WTC11 (cell line): ENCODE data around the gene OST4.

Source experiments
- GTF2I ChIP-seq: fragments of 250-450 bp; sonication (Bioruptor Pico); conservative IDR thresholded peaks from 2 replicates; pipeline ENCODE4 v1.4.0; 2021; ENCODE audit warnings: mild to moderate bottlenecking
- TP53 ChIP-seq: sonication (generic); formaldehyde crosslinking; IDR thresholded peaks from 2 replicates; pipeline ENCODE4 v1.8.1; 2023; ENCODE audit warnings: mild to moderate bottlenecking, missing genetic modification reagents
- ZNF121 ChIP-seq: sonication (generic); formaldehyde crosslinking; IDR thresholded peaks from 2 replicates; pipeline ENCODE4 v1.8.0; 2023; ENCODE audit warnings: missing genetic modification reagents
- TF ChIP-seq, protein P1 (sequence below): sonication (generic); formaldehyde crosslinking; IDR thresholded peaks from 2 replicates; pipeline ENCODE4 v1.8.0; 2022; ENCODE audit warnings: mild to moderate bottlenecking, missing genetic modification reagents
- TF ChIP-seq, protein P2 (sequence below): sonication (generic); formaldehyde crosslinking; IDR thresholded peaks from 2 replicates; pipeline ENCODE4 v1.8.0; 2022; ENCODE audit warnings: missing genetic modification reagents
- TF ChIP-seq, protein P3 (sequence below): sonication (generic); formaldehyde crosslinking; IDR thresholded peaks from 2 replicates; pipeline ENCODE4 v1.8.1; 2022; ENCODE audit warnings: mild to moderate bottlenecking, moderate library complexity, missing genetic modification reagents
- TF ChIP-seq, protein P4 (sequence below): sonication (generic); formaldehyde crosslinking; IDR thresholded peaks from 2 replicates; pipeline ENCODE4 v1.8.1; 2023; ENCODE audit warnings: mild to moderate bottlenecking, missing genetic modification reagents, moderate library complexity
- TF ChIP-seq, protein P5 (sequence below): fragments of 200-600 bp; IDR thresholded peaks from 2 replicates; pipeline ENCODE4 v1.8.0; 2022; ENCODE audit warnings: antibody characterized with exemption
- TF ChIP-seq, protein P6 (sequence below): sonication (generic); formaldehyde crosslinking; IDR thresholded peaks from 2 replicates; pipeline ENCODE4 v1.8.1; 2022; ENCODE audit warnings: low read depth, missing genetic modification reagents, borderline replicate concordance

DNA sequence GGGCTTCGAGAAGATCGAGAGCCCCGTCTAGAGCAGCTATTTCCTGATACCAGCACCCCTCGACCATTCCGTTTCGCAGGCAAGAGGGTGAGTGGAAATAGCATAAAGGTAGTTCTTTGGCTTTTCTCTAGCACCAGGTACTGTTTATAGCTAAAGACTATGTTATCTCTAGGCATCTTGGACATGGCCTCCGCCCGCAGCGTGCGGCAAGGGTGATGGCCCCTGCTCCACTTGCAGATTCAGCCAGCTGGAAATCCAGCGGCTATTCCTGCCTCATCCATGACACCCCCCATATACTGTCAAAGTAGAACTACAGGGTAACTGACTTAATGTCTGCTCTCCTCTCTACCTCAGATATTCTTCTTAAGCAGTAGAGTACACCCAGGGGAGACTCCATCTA is 16.7 kb downstream of the OST4 start:
- TF ChIP-seq, protein P1, sequence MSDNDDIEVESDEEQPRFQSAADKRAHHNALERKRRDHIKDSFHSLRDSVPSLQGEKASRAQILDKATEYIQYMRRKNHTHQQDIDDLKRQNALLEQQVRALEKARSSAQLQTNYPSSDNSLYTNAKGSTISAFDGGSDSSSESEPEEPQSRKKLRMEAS (CRISPR knock-in tag): no peak
- TF ChIP-seq, protein P2, sequence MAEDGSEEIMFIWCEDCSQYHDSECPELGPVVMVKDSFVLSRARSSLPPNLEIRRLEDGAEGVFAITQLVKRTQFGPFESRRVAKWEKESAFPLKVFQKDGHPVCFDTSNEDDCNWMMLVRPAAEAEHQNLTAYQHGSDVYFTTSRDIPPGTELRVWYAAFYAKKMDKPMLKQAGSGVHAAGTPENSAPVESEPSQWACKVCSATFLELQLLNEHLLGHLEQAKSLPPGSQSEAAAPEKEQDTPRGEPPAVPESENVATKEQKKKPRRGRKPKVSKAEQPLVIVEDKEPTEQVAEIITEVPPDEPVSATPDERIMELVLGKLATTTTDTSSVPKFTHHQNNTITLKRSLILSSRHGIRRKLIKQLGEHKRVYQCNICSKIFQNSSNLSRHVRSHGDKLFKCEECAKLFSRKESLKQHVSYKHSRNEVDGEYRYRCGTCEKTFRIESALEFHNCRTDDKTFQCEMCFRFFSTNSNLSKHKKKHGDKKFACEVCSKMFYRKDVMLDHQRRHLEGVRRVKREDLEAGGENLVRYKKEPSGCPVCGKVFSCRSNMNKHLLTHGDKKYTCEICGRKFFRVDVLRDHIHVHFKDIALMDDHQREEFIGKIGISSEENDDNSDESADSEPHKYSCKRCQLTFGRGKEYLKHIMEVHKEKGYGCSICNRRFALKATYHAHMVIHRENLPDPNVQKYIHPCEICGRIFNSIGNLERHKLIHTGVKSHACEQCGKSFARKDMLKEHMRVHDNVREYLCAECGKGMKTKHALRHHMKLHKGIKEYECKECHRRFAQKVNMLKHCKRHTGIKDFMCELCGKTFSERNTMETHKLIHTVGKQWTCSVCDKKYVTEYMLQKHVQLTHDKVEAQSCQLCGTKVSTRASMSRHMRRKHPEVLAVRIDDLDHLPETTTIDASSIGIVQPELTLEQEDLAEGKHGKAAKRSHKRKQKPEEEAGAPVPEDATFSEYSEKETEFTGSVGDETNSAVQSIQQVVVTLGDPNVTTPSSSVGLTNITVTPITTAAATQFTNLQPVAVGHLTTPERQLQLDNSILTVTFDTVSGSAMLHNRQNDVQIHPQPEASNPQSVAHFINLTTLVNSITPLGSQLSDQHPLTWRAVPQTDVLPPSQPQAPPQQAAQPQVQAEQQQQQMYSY (CRISPR knock-in tag): no peak
- TF ChIP-seq TP53 (CRISPR knock-in tag): no peak
- TF ChIP-seq, protein P3, sequence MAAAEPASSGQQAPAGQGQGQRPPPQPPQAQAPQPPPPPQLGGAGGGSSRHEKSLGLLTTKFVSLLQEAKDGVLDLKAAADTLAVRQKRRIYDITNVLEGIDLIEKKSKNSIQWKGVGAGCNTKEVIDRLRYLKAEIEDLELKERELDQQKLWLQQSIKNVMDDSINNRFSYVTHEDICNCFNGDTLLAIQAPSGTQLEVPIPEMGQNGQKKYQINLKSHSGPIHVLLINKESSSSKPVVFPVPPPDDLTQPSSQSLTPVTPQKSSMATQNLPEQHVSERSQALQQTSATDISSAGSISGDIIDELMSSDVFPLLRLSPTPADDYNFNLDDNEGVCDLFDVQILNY (CRISPR knock-in tag): no peak
- TF ChIP-seq GTF2I: no peak
- TF ChIP-seq, protein P4, sequence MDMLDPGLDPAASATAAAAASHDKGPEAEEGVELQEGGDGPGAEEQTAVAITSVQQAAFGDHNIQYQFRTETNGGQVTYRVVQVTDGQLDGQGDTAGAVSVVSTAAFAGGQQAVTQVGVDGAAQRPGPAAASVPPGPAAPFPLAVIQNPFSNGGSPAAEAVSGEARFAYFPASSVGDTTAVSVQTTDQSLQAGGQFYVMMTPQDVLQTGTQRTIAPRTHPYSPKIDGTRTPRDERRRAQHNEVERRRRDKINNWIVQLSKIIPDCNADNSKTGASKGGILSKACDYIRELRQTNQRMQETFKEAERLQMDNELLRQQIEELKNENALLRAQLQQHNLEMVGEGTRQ (CRISPR knock-in tag): no peak
- TF ChIP-seq ZNF121: no peak
- TF ChIP-seq, protein P5, sequence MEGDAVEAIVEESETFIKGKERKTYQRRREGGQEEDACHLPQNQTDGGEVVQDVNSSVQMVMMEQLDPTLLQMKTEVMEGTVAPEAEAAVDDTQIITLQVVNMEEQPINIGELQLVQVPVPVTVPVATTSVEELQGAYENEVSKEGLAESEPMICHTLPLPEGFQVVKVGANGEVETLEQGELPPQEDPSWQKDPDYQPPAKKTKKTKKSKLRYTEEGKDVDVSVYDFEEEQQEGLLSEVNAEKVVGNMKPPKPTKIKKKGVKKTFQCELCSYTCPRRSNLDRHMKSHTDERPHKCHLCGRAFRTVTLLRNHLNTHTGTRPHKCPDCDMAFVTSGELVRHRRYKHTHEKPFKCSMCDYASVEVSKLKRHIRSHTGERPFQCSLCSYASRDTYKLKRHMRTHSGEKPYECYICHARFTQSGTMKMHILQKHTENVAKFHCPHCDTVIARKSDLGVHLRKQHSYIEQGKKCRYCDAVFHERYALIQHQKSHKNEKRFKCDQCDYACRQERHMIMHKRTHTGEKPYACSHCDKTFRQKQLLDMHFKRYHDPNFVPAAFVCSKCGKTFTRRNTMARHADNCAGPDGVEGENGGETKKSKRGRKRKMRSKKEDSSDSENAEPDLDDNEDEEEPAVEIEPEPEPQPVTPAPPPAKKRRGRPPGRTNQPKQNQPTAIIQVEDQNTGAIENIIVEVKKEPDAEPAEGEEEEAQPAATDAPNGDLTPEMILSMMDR: no peak
- TF ChIP-seq, protein P6, sequence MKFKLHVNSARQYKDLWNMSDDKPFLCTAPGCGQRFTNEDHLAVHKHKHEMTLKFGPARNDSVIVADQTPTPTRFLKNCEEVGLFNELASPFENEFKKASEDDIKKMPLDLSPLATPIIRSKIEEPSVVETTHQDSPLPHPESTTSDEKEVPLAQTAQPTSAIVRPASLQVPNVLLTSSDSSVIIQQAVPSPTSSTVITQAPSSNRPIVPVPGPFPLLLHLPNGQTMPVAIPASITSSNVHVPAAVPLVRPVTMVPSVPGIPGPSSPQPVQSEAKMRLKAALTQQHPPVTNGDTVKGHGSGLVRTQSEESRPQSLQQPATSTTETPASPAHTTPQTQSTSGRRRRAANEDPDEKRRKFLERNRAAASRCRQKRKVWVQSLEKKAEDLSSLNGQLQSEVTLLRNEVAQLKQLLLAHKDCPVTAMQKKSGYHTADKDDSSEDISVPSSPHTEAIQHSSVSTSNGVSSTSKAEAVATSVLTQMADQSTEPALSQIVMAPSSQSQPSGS (CRISPR knock-in tag): no peak
